ENCODE measurements around the gene C4B. TPM values are rescaled to one million over a fixed set of nuclear protein-coding genes. Genes with fewer than 3 reads are reported as not detected.

C4B gene
- 3.7 and 6.6 TPM in 2 replicates for total RNA-seq

GRCh38 chr6:32014547-32014946 lies at the start of gene C4B:
TSS of gene C4B (plus strand) at chr6:32014795. CDS start at chr6:32014846, 51 bp downstream.

GRCh38 chr6:31971993-31972708 lies 42.4 kb upstream of the C4B start, which contains the start of gene DXO:
TSS of gene DXO (minus strand) at chr6:31972138. CDS start at chr6:31971675, 463 bp downstream.

GRCh38 chr6:31981744-31982143 lies 32.9 kb upstream of the C4B start, which contains the start of gene C4A:
TSS of gene C4A (plus strand) at chr6:31982057. CDS start at chr6:31982108, 51 bp downstream.

GRCh38 chr6:32037598-32038524 lies 23.3 kb downstream of the C4B start, which contains the start of gene CYP21A2:
TSS of gene CYP21A2 (plus strand) at chr6:32038415. CDS start at chr6:32038423, 8 bp downstream.

Other genes with a start within 250 kb of the C4B start
- under 0.01 TPM in 1 of 2 replicates, not detected in the other for gene VWA7, start 237.5 kb upstream of the C4B start, total RNA-seq
- 102 and 105 TPM in 2 replicates for gene VARS1, start 219.0 kb upstream of the C4B start, total RNA-seq
- 85.3 and 118 TPM in 2 replicates for gene LSM2, start 207.8 kb upstream of the C4B start, total RNA-seq
- 0.29 and 0.35 TPM in 2 replicates for gene HSPA1L, start 199.5 kb upstream of the C4B start, total RNA-seq
- gene HSPA1A, start 199.3 kb upstream of the C4B start, total RNA-seq, result 38.1 and 41.2 TPM in 2 replicates
- 59.4 and 73.5 TPM in 2 replicates for gene HSPA1B, start 187.1 kb upstream of the C4B start, total RNA-seq
- 71.2 and 73.9 TPM in 2 replicates for gene NEU1, start 152.0 kb upstream of the C4B start, total RNA-seq
- 0.18 TPM in 1 of 2 replicates, not detected in the other for gene SLC44A4, start 135.8 kb upstream of the C4B start, total RNA-seq
- gene EHMT2, start 117.1 kb upstream of the C4B start, total RNA-seq, result 44.7 and 47.9 TPM in 2 replicates
- gene ZBTB12, start 112.7 kb upstream of the C4B start, total RNA-seq, result 2.0 and 2.3 TPM in 2 replicates
- gene C2, start 87.1 kb upstream of the C4B start, total RNA-seq, result 1.4 and 2.0 TPM in 2 replicates
- 0.86 and 1.6 TPM in 2 replicates for gene CFB, start 68.7 kb upstream of the C4B start, total RNA-seq
- 133 and 192 TPM in 2 replicates for gene NELFE, start 55.8 kb upstream of the C4B start, total RNA-seq
- gene SKIC2, start 55.6 kb upstream of the C4B start, total RNA-seq, result 52.8 and 85.6 TPM in 2 replicates
- gene DXO, start 42.7 kb upstream of the C4B start, total RNA-seq, result 12.7 and 16.1 TPM in 2 replicates
- gene C4A, start 32.7 kb upstream of the C4B start, total RNA-seq, result 5.0 and 8.1 TPM in 2 replicates
- gene CYP21A2, start 23.6 kb downstream of the C4B start, total RNA-seq, result 1.4 TPM in 1 of 2 replicates, not detected in the other
- 0.29 and 1.4 TPM in 2 replicates for gene TNXB, start 94.5 kb downstream of the C4B start, total RNA-seq
- 20.4 and 21.3 TPM in 2 replicates for gene ATF6B, start 113.5 kb downstream of the C4B start, total RNA-seq
- 4.4 and 10.4 TPM in 2 replicates for gene FKBPL, start 115.5 kb downstream of the C4B start, total RNA-seq
- gene PRRT1, start 137.1 kb downstream of the C4B start, total RNA-seq, result not detected in 2 replicates
- gene PPT2, start 139.3 kb downstream of the C4B start, total RNA-seq, result 13.5 and 21.3 TPM in 2 replicates
- gene EGFL8, start 149.8 kb downstream of the C4B start, total RNA-seq, result 1.2 TPM in 1 of 2 replicates, not detected in the other
- 67.0 and 69.8 TPM in 2 replicates for gene AGPAT1, start 161.3 kb downstream of the C4B start, total RNA-seq
- gene RNF5, start 163.6 kb downstream of the C4B start, total RNA-seq, result 48.2 and 69.5 TPM in 2 replicates
- gene AGER, start 169.5 kb downstream of the C4B start, total RNA-seq, result 2.3 and 5.5 TPM in 2 replicates
- 34.3 and 34.9 TPM in 2 replicates for gene PBX2, start 175.4 kb downstream of the C4B start, total RNA-seq
- gene GPSM3, start 177.8 kb downstream of the C4B start, total RNA-seq, result 6.6 and 9.9 TPM in 2 replicates
- gene NOTCH4, start 209.3 kb downstream of the C4B start, total RNA-seq, result 0.58 and 1.4 TPM in 2 replicates

All from myometrial cell (primary cell).